PC-3 (cell line): Measurements from ENCODE around the gene RBM6. TPM values are rescaled to one million over a fixed set of nuclear protein-coding genes. Genes with fewer than 3 reads are reported as not detected.

Experiments used
- ATAC-seq: fragments of 200-7000 bp; cut with Tn5 transposase; 2 replicates; pipeline ENCODE4 v1.9.1; 2020; ENCODE audit warnings: mild to moderate bottlenecking, moderate library complexity
- BruUV-seq: library from RNA; stranded (reverse); fragments of 400-500 nt; replicated peaks from 2 replicates; lab custom pipeline; 2021; lab: Mats Ljungman, UMichigan
- CTCF ChIA-PET: fragments of 300-600 bp; sonication (Branson Sonifier 250); formaldehyde crosslinking; loops from one replicate; lab custom pipeline; 2022; ENCODE audit warnings: antibody characterized with exemption; lab: Charles Lee
- POLR2A ChIA-PET: fragments of 300-600 bp; sonication (Branson Sonifier 250); formaldehyde crosslinking; loops from one replicate; lab custom pipeline; 2022; ENCODE audit warnings: antibody characterized with exemption; ENCODE audit not compliant: unreplicated experiment; lab: Charles Lee
- DNase-seq: peaks from one replicate; pipeline ENCODE4 v3.0.0-alpha.2; 2015
- H2AFZ ChIP-seq: fragments of 300-600 bp; sonication (generic); 2 replicates; pipeline ENCODE4 v1.6.0; 2016; ENCODE audit warnings: antibody characterized with exemption, low read length
- H3F3A ChIP-seq: fragments of 300-600 bp; sonication (generic); one replicate; pipeline ENCODE4 v1.6.0; 2017; ENCODE audit warnings: antibody characterized with exemption, low read length, control low read depth, mild to moderate bottlenecking; ENCODE audit not compliant: unreplicated experiment
- H3K27ac ChIP-seq: fragments of 300-600 bp; sonication (generic); 2 replicates; pipeline ENCODE4 v1.5.1; 2016; ENCODE audit warnings: mild to moderate bottlenecking, low read length
- H3K27me3 ChIP-seq: fragments of 300-600 bp; sonication (generic); 2 replicates; pipeline ENCODE4 v1.6.1; 2016; ENCODE audit warnings: low read length, mixed read lengths
- H3K36me3 ChIP-seq: fragments of 300-600 bp; sonication (generic); 2 replicates; pipeline ENCODE4 v1.6.1; 2016; ENCODE audit warnings: low read depth, mixed run types, low read length, mixed read lengths
- H3K4me1 ChIP-seq: fragments of 300-600 bp; sonication (generic); 2 replicates; pipeline ENCODE4 v1.5.1; 2016; ENCODE audit warnings: low read length; ENCODE audit not compliant: insufficient read depth
- H3K4me2 ChIP-seq: fragments of 300-600 bp; sonication (generic); 2 replicates; pipeline ENCODE4 v1.6.0; 2016; ENCODE audit warnings: low read length
- H3K4me3 ChIP-seq: fragments of 300-600 bp; sonication (generic); 2 replicates; pipeline ENCODE4 v1.5.1; 2016; ENCODE audit warnings: mild to moderate bottlenecking, low read length, mixed read lengths
- H3K79me2 ChIP-seq: fragments of 300-600 bp; sonication (generic); 2 replicates; pipeline ENCODE4 v1.6.1; 2017; ENCODE audit warnings: low read length, mixed read lengths
- H3K9ac ChIP-seq: fragments of 300-600 bp; sonication (generic); 2 replicates; pipeline ENCODE4 v1.6.0; 2016; ENCODE audit warnings: mild to moderate bottlenecking, low read length
- H3K9me2 ChIP-seq: fragments of 300-600 bp; sonication (generic); replicated peaks from 2 replicates; pipeline ENCODE4 v1.6.1; 2016; ENCODE audit warnings: mixed run types, low read length, mixed read lengths
- H3K9me3 ChIP-seq: fragments of 300-600 bp; sonication (generic); 2 replicates; pipeline ENCODE4 v1.6.1; 2016; ENCODE audit warnings: low read length, mixed read lengths
- H4K20me1 ChIP-seq: fragments of 300-600 bp; sonication (generic); 2 replicates; pipeline ENCODE4 v1.6.1; 2016; ENCODE audit warnings: low read length, mixed read lengths
- EZH2 ChIP-seq: fragments of 300-600 bp; sonication (generic); IDR thresholded peaks from one replicate; pipeline ENCODE4 v1.6.1; 2017; ENCODE audit warnings: antibody characterized with exemption, mild to moderate bottlenecking, low read length; ENCODE audit not compliant: unreplicated experiment
- EZH2phosphoT487 ChIP-seq: fragments of 300-600 bp; sonication (generic); IDR thresholded peaks from 2 replicates; pipeline ENCODE4 v1.6.1; 2018; ENCODE audit warnings: mild to moderate bottlenecking, antibody characterized with exemption, low read length, borderline replicate concordance
- intact Hi-C: fragments of 100-400 bp; cut with micrococcal nuclease; formaldehyde crosslinking; loops from 2 replicates; pipeline ENCODE4 v1.9.0; 2023
- total RNA-seq: library from RNA; depleted of rRNA; stranded (reverse); fragments of >200 nt; gene quantifications from 2 replicates; pipeline ENCODE4 v1.2.3, GENCODE V29; 2014
- TF ChIP-seq, protein P1 (sequence below): fragments of 300-600 bp; sonication (generic); conservative IDR thresholded peaks from 2 replicates; pipeline ENCODE4 v1.5.1; 2017; ENCODE audit warnings: antibody characterized with exemption, low read depth, mild to moderate bottlenecking, low read length

RBM6 gene
- total RNA-seq, 1 experiment from 2014 or later = 64.6 TPM

GRCh38 chr3:49996016-49996415, 56.1 kb downstream of the RBM6 start:
- H4K20me1 ChIP-seq = no peaks in the 10 kb centered on the region
- CTCF ChIA-PET = no interaction called here
- no TSS peak for BruUV-seq
- ATAC-seq (no peak), DNase-seq (no peak)
- peaks cover 11% of the 10 kb centered on the region for H3K4me1 ChIP-seq
- no peak overlapping the region for H3K4me2 ChIP-seq
- H3K36me3 ChIP-seq = peaks cover 22% of the 10 kb centered on the region
- no peak overlapping the region for H3K4me3 ChIP-seq
- no peaks in the 10 kb centered on the region for H3K9me3 ChIP-seq
- TF ChIP-seq, protein P1, sequence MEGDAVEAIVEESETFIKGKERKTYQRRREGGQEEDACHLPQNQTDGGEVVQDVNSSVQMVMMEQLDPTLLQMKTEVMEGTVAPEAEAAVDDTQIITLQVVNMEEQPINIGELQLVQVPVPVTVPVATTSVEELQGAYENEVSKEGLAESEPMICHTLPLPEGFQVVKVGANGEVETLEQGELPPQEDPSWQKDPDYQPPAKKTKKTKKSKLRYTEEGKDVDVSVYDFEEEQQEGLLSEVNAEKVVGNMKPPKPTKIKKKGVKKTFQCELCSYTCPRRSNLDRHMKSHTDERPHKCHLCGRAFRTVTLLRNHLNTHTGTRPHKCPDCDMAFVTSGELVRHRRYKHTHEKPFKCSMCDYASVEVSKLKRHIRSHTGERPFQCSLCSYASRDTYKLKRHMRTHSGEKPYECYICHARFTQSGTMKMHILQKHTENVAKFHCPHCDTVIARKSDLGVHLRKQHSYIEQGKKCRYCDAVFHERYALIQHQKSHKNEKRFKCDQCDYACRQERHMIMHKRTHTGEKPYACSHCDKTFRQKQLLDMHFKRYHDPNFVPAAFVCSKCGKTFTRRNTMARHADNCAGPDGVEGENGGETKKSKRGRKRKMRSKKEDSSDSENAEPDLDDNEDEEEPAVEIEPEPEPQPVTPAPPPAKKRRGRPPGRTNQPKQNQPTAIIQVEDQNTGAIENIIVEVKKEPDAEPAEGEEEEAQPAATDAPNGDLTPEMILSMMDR = no peak
- TF ChIP-seq EZH2phosphoT487 = no peak
- no peak for TF ChIP-seq EZH2
- intact Hi-C loops = no loop called here
- H3K9ac ChIP-seq = no peak overlapping the region
- POLR2A ChIA-PET = no interaction called here
- H3K27me3 ChIP-seq = no peaks in the 10 kb centered on the region
- H3K9me2 ChIP-seq = no peaks in the 10 kb centered on the region
- H3K27ac ChIP-seq = no peak overlapping the region
- peaks cover 13% of the 10 kb centered on the region; the same call in 1 of the 2 replicates for H3K79me2 ChIP-seq
- H3F3A ChIP-seq = no peaks in the 10 kb centered on the region
- H2AFZ ChIP-seq = no peak overlapping the region

DNA sequence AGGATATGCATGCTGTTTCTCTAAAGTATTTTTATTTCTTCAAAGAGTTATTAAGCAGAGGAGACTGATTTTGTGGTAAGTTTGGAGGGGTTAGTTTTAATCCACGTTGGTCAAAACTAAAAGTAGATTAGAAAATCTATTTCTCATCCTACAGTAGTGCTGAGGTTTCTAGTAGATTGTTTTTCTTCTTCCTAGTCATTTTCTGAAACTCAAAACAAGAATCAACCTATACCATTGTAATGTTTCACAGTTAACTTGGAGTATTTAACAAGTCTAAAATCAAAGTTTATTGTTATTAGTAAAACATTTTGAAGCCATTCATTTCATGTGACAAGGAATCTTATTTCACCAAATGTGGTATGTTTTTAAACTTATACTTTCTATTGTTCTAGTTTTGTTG, 57.9 kb downstream of the RBM6 start:
- BruUV-seq = no TSS peak
- H3K79me2 ChIP-seq = peaks cover 14% of the 10 kb centered on the region; the same call in 1 of the 2 replicates
- intact Hi-C loops = no loop called here

DNA sequence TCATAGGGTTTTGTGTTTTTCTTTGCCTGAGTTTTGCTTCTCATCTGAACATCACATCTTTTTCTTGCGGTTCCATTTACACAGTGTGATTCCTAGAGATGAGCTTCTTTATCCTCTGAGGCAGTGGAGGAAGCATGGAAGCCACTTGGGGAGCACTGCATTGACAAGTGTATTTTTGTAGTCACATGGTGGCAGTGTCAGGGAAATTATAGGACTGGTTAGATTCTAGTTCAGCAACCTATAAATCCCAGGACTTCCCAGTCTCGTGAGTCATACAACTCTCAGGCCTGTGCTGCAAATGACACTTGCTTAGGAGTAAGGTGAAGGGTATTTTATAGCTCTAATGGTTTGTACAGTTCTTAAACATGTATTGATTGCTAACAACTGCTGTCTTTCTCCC, 58.4 kb downstream of the RBM6 start:
- H3K9ac ChIP-seq = no peak overlapping the region
- intact Hi-C loops = no loop called here
- no peak overlapping the region for H3K4me3 ChIP-seq
- H3K4me2 ChIP-seq = 0 out of 2 replicates have a peak overlapping the region, but pooled peaks have one; percentile 7
- no peaks in the 10 kb centered on the region for H3K27me3 ChIP-seq
- no peak overlapping the region for H2AFZ ChIP-seq
- POLR2A ChIA-PET = no interaction called here
- H4K20me1 ChIP-seq = 0 out of 2 replicates have a peak, but pooled peaks cover under 1% of the 10 kb centered on the region
- H3K9me2 ChIP-seq = no peaks in the 10 kb centered on the region
- H3K27ac ChIP-seq = no peak overlapping the region; the same call in 1 of the 2 replicates
- CTCF ChIA-PET = no interaction called here
- peaks cover 11% of the 10 kb centered on the region for H3K4me1 ChIP-seq
- BruUV-seq = no TSS peak
- no peaks in the 10 kb centered on the region for H3F3A ChIP-seq
- peak; percentile 83 for DNase-seq
- no peak for TF ChIP-seq EZH2phosphoT487
- TF ChIP-seq, protein P1 = peak; percentile 37
- TF ChIP-seq EZH2 = no peak
- H3K9me3 ChIP-seq = no peaks in the 10 kb centered on the region
- H3K79me2 ChIP-seq = peaks cover 14% of the 10 kb centered on the region; the same call in 1 of the 2 replicates
- ATAC-seq = peak; percentile 99
- peaks cover 22% of the 10 kb centered on the region for H3K36me3 ChIP-seq

More for the DNA sequence above, 57.9 kb downstream of the RBM6 start:
- Histone ChIP-seq H3K4me2 (no peak overlapping the region), H4K20me1 (no peaks in the 10 kb centered on the region), H3K27ac (no peak overlapping the region), H2AFZ (no peak overlapping the region), H3K27me3 (no peaks in the 10 kb centered on the region), H3K9me3 (no peaks in the 10 kb centered on the region), H3F3A (no peaks in the 10 kb centered on the region), H3K4me3 (no peak overlapping the region), H3K4me1 (peaks cover 11% of the 10 kb centered on the region), H3K9ac (no peak overlapping the region), H3K9me2 (no peaks in the 10 kb centered on the region), H3K36me3 (peaks cover 22% of the 10 kb centered on the region)
- DNase-seq (no peak), ATAC-seq (no peak; the same call in 1 of the 2 replicates)
- POLR2A ChIA-PET = no interaction called here
- CTCF ChIA-PET = no interaction called here
- TF ChIP-seq, protein P1 = no peak
- TF ChIP-seq EZH2 (no peak), EZH2phosphoT487 (no peak)
